ENCODE data around the gene SLCO2A1.

DNA sequence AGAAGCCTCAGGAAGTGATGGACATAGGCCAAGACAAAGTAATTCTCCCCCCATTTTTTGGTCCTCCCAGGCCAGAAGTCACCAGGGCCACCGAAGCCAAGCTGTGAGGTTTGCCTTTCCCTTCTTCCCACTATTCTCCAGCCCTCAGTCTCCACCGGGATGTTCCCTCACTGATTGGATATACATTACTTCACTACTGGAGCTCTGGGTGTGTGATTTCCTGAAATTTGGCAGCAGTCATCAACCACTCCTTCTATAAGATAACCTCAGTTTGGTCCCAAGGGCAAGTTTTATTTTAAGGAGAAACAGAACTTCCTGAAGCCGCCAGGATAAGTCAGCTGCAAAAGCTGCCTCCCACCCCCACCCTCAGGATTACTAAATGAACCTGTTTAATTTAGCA is 11.3 kb downstream of the SLCO2A1 start:
- TF ChIP-seq EP300 (IDR thresholded peaks at IDR 0.05; ENCODE audit: low read depth): no peak
- TF ChIP-seq, protein P1, sequence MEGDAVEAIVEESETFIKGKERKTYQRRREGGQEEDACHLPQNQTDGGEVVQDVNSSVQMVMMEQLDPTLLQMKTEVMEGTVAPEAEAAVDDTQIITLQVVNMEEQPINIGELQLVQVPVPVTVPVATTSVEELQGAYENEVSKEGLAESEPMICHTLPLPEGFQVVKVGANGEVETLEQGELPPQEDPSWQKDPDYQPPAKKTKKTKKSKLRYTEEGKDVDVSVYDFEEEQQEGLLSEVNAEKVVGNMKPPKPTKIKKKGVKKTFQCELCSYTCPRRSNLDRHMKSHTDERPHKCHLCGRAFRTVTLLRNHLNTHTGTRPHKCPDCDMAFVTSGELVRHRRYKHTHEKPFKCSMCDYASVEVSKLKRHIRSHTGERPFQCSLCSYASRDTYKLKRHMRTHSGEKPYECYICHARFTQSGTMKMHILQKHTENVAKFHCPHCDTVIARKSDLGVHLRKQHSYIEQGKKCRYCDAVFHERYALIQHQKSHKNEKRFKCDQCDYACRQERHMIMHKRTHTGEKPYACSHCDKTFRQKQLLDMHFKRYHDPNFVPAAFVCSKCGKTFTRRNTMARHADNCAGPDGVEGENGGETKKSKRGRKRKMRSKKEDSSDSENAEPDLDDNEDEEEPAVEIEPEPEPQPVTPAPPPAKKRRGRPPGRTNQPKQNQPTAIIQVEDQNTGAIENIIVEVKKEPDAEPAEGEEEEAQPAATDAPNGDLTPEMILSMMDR (IDR thresholded peaks at IDR 0.05): no peak
